ENCODE results near the gene PACSIN1. TPM values are rescaled to one million over a fixed set of nuclear protein-coding genes. Genes with fewer than 3 reads are reported as not detected.

The PACSIN1 gene
- total and polyA plus RNA-seq, 9 donors = 0.08 to 0.55 (median 0.45) TPM; not detected in 2

GRCh38 chr6:34508425-34508824 is 42.5 kb downstream of the PACSIN1 start:
- WGBS, 3 donors = 87 to 92% (median 90%) methylated on average over 3 of the region's 3 CpGs
- no peak overlapping the region for H3K27ac ChIP-seq
- TF ChIP-seq POLR2A (IDR thresholded peaks at IDR 0.05) (no peak), CTCF (IDR thresholded peaks at IDR 0.05) (no peak), EP300 (IDR thresholded peaks at IDR 0.05) (no peak)
- no peaks in the 10 kb centered on the region for H3K36me3 ChIP-seq
- H3K27me3 ChIP-seq = no peaks in the 10 kb centered on the region
- no peak for DNase-seq
- intact Hi-C loops (cut with DNase I) = no loop called here
- H3K4me3 ChIP-seq = no peak overlapping the region
- H3K4me1 ChIP-seq (ENCODE audit: insufficient read depth) = no peaks in the 10 kb centered on the region
- no peaks in the 10 kb centered on the region for H3K9me3 ChIP-seq

GRCh38 chr6:34509782-34510181 is 43.9 kb downstream of the PACSIN1 start:
- H3K4me3 ChIP-seq = no peak overlapping the region
- no peak overlapping the region for H3K27ac ChIP-seq
- H3K4me1 ChIP-seq (ENCODE audit: insufficient read depth) = peaks cover 2% of the 10 kb centered on the region
- DNase-seq = no peak
- intact Hi-C loops (cut with DNase I) = loop anchor here in 1 of 4 donors (5.0 kb wide), 1 partner anchor 312 kb away; no protein-coding TSS in a partner anchor
- no peaks in the 10 kb centered on the region for H3K27me3 ChIP-seq
- no peaks in the 10 kb centered on the region for H3K36me3 ChIP-seq
- 90 to 92% (median 92%) methylated on average over 4 of the region's 4 CpGs for WGBS, 3 donors
- no peaks in the 10 kb centered on the region for H3K9me3 ChIP-seq
- TF ChIP-seq CTCF (IDR thresholded peaks at IDR 0.05) = no peak
- TF ChIP-seq POLR2A (IDR thresholded peaks at IDR 0.05) = no peak

GRCh38 chr6:34510299-34510698 is 44.4 kb downstream of the PACSIN1 start:
- H3K4me1 ChIP-seq (ENCODE audit: insufficient read depth) = peaks cover 5% of the 10 kb centered on the region
- no peak overlapping the region for H3K27ac ChIP-seq
- no peaks in the 10 kb centered on the region for H3K27me3 ChIP-seq
- 82 to 87% (median 87%) methylated on average over 4 of the region's 4 CpGs for WGBS, 3 donors
- no peak for TF ChIP-seq CTCF (IDR thresholded peaks at IDR 0.05)
- TF ChIP-seq POLR2A (IDR thresholded peaks at IDR 0.05) = no peak
- no peak for TF ChIP-seq EP300 (IDR thresholded peaks at IDR 0.05)
- H3K36me3 ChIP-seq = no peaks in the 10 kb centered on the region
- H3K4me3 ChIP-seq = no peak overlapping the region
- DNase-seq = no peak
- intact Hi-C loops (cut with DNase I) = loop anchor here in 1 of 4 donors (5.0 kb wide), 1 partner anchor 313 kb away; no protein-coding TSS in a partner anchor
- H3K9me3 ChIP-seq = no peaks in the 10 kb centered on the region

- intact Hi-C loops (cut with DNase I) = loop anchor here in 1 of 4 donors (5.0 kb wide), 1 partner anchor 314 kb away; no protein-coding TSS in a partner anchor
- no peaks in the 10 kb centered on the region for H3K36me3 ChIP-seq
- peak in 1 of 5 donors; percentile 4 for DNase-seq
- TF ChIP-seq CTCF (IDR thresholded peaks at IDR 0.05) (no peak), POLR2A (IDR thresholded peaks at IDR 0.05) (no peak), EP300 (IDR thresholded peaks at IDR 0.05) (no peak)
- peaks cover 5% of the 10 kb centered on the region for H3K4me1 ChIP-seq (ENCODE audit: insufficient read depth)
- no peaks in the 10 kb centered on the region for H3K27me3 ChIP-seq
- WGBS, 3 donors = 67 to 72% (median 72%) methylated on average over 6 of the region's 6 CpGs
- no peak overlapping the region for H3K4me3 ChIP-seq
- H3K27ac ChIP-seq = no peak overlapping the region
- no peaks in the 10 kb centered on the region for H3K9me3 ChIP-seq
Measured at GRCh38 chr6:34511214-34511914, 45.5 kb downstream of the PACSIN1 start.
